Rectal smooth muscle tissue (tissue), 1 donor: ENCODE measurements around the gene MVB12B.

Experiments
- H3K27ac ChIP-seq: one replicate; pipeline ENCODE4 v1.7.0; 2013; ENCODE audit warnings: low read depth, low read length, inconsistent platforms
- H3K27me3 ChIP-seq: one replicate; pipeline ENCODE4 v1.7.0; 2013; ENCODE audit warnings: low read length; ENCODE audit not compliant: control insufficient read depth, insufficient read depth
- H3K36me3 ChIP-seq: one replicate; pipeline ENCODE4 v1.7.0; 2013; ENCODE audit warnings: low read length; ENCODE audit not compliant: control insufficient read depth, insufficient read depth
- H3K4me1 ChIP-seq: one replicate; pipeline ENCODE4 v1.7.0; 2013; ENCODE audit warnings: low read length; ENCODE audit not compliant: control insufficient read depth, insufficient read depth
- H3K4me3 ChIP-seq: one replicate; pipeline ENCODE4 v1.7.0; 2013; ENCODE audit warnings: low read length
- H3K9ac ChIP-seq: one replicate; pipeline ENCODE4 v1.7.0; 2013; ENCODE audit warnings: low read length

MVB12B gene

GRCh38 chr9:126499005-126499910 lies 172.6 kb downstream of the MVB12B start:
- peaks cover 6% of the 10 kb centered on the region for H3K4me1 ChIP-seq
- H3K27me3 ChIP-seq, result no peaks in the 10 kb centered on the region
- H3K4me3 ChIP-seq, result peak overlapping the region; percentile 40
- H3K9ac ChIP-seq, result no peak overlapping the region
- H3K36me3 ChIP-seq, result no peaks in the 10 kb centered on the region
- H3K27ac ChIP-seq, result no peak overlapping the region

DNA sequence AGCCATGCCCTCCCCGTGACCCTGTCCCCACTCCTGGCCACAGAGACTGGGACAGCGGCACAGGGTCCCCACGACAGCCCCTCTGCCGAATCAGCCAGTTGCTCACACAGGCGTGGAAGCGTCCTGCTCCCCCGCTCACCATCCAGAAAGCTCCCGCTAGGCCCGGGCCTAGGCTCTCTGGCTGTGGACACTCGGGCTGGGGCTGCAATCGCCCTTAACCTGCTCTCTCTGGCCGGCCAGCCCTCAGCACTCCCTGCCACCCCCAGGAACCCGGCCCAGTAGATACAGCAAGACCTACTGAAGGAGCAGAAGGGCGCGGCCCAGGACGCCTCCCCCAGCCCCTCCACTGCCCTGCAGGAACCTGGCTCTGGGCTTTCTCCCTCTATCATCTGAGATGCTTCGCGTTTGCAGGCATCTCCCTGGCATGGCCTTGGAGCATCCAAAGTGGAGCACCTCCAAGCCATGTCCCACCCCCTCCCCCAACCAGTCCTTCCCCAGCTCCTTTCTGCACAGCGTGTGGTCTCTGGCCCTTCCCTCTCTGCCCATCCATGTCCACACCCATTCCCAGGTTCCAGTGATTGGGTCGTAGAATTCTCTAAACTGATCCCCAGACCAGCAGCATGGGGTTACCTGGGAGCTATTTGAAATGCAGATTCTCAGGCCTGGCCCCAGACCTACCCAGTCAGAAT lies 173.4 kb downstream of the MVB12B start:
- H3K27me3 ChIP-seq, result no peaks in the 10 kb centered on the region
- no peak overlapping the region for H3K9ac ChIP-seq
- peaks cover 6% of the 10 kb centered on the region for H3K4me1 ChIP-seq

GRCh38 chr9:126500600-126501382 lies 174.2 kb downstream of the MVB12B start:
- Histone ChIP-seq H3K27ac (no peak overlapping the region), H3K4me3 (no peak overlapping the region), H3K36me3 (no peaks in the 10 kb centered on the region), H3K9ac (peak overlapping the region; percentile 21), H3K27me3 (no peaks in the 10 kb centered on the region), H3K4me1 (peaks cover 6% of the 10 kb centered on the region)

More for the DNA sequence above, 173.4 kb downstream of the MVB12B start:
- peak overlapping the region; percentile 40 for H3K4me3 ChIP-seq
- H3K27ac ChIP-seq, result no peak overlapping the region
- no peaks in the 10 kb centered on the region for H3K36me3 ChIP-seq

GRCh38 chr9:126501383-126502331 lies 175.0 kb downstream of the MVB12B start:
- H3K36me3 ChIP-seq, result no peaks in the 10 kb centered on the region
- H3K27ac ChIP-seq, result no peak overlapping the region
- peaks cover 6% of the 10 kb centered on the region for H3K4me1 ChIP-seq
- H3K9ac ChIP-seq, result peak overlapping the region; percentile 21
- no peaks in the 10 kb centered on the region for H3K27me3 ChIP-seq
- no peak overlapping the region for H3K4me3 ChIP-seq

GRCh38 chr9:126502417-126503332 lies 176.0 kb downstream of the MVB12B start:
- Histone ChIP-seq H3K27ac (no peak overlapping the region), H3K9ac (no peak overlapping the region), H3K36me3 (no peaks in the 10 kb centered on the region), H3K27me3 (no peaks in the 10 kb centered on the region), H3K4me3 (no peak overlapping the region), H3K4me1 (peaks cover 6% of the 10 kb centered on the region)

DNA sequence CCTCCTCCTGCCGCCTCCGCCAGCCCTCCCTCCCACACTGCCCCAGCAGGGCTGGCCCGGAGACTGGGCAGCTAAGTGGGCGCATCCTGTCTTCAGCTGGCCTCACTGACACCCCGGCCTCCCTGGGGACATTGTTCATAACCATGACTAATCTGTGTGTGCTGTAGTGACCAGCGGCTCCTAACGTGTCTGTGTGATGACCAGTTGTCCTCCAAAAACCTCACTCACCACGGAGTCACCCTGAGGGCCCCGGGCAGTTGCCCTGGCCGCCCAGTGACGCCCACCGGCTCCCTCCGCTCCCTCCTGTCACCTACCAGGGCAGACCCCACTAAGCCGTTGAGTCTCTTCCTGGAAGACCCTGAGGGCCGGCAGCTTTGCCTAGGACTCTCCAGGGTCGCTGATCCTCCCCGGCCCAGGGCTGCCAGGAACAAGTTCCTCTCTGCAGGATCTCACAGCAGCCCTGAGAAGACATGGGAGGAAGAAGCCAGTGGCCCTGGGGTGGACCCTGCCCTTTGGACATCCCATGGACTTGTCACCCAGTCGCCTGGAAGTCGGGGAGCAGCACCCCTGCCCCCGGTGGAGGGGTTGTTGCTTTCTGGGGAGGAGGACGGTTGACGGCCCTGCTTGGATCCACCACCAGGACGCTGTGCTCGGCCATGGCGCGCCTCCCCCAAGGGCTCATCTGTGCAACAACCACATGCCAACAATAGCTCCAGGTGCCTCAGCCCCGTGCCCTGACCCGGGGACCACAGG lies 176.9 kb downstream of the MVB12B start:
- Histone ChIP-seq H3K27me3 (no peaks in the 10 kb centered on the region), H3K9ac (no peak overlapping the region), H3K36me3 (no peaks in the 10 kb centered on the region), H3K27ac (no peak overlapping the region), H3K4me3 (no peak overlapping the region), H3K4me1 (peaks cover 6% of the 10 kb centered on the region)

DNA sequence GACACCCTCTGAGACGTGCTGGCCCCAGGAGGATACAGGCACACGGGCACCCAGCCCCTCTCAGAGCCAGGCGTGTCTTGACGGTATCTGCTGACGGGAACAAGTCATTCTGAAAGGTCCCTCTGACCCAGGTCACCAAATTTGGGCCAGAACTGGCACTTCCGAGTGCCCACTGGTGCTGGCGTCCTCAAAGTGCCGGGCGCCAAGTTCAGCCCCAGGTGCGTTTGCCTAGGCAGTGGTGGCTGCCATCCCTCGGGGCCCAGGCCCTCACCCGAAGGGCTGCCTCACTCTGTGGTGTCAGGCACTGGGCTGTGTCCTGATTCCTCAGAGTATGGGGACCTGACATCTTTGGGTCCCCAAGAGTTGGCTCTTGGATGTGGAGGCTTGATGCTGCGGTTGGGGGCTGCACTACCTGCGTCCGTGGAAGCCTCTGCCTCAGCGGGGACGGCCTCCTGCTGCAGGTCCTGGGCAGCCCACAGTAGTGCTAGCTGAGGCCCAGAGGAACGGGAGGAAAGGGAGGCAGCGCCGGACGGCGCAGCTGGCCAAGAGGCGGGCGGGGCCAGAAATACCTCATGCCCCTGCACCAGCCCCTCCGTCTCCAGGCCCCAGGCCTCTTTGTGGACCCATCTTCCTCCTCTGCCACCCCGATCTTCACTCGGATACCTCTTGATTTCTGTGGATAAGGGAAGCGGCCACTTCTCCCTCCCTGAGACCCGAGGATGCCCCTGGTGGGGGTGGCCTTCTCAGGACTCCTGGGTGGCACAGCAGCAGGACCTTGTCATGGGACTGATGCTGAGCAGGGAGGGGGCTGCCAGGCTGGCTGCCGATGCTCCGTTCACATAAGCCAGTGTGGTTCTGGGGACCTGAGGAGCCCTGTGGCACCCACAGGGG lies 177.7 kb downstream of the MVB12B start:
- Histone ChIP-seq H3K27ac (no peak overlapping the region), H3K9ac (no peak overlapping the region), H3K4me3 (no peak overlapping the region), H3K36me3 (no peaks in the 10 kb centered on the region), H3K27me3 (no peaks in the 10 kb centered on the region), H3K4me1 (peaks cover 4% of the 10 kb centered on the region)

GRCh38 chr9:126504977-126505455 lies 178.4 kb downstream of the MVB12B start:
- H3K27ac ChIP-seq, result no peak overlapping the region
- H3K36me3 ChIP-seq, result no peaks in the 10 kb centered on the region
- no peak overlapping the region for H3K9ac ChIP-seq
- peaks cover 4% of the 10 kb centered on the region for H3K4me1 ChIP-seq
- H3K27me3 ChIP-seq, result no peaks in the 10 kb centered on the region
- H3K4me3 ChIP-seq, result no peak overlapping the region

- no peak overlapping the region for H3K9ac ChIP-seq
- H3K4me1 ChIP-seq, result no peaks in the 10 kb centered on the region
Measured at GRCh38 chr9:126505697-126506346, 179.2 kb downstream of the MVB12B start.

More at GRCh38 chr9:126505697-126506346, 179.2 kb downstream of the MVB12B start:
- Histone ChIP-seq H3K36me3 (no peaks in the 10 kb centered on the region), H3K27me3 (no peaks in the 10 kb centered on the region), H3K27ac (no peak overlapping the region), H3K4me3 (no peak overlapping the region)
